ENCODE measurements around the gene TSEN2.
"Not testable (repeated sequence)": the region's sequence is repeated elsewhere in the genome, so short reads cannot be mapped to it uniquely, and the experiment has no call there.

TSEN2 gene

GRCh38 chr3:12472796-12473195 is 11.5 kb upstream of the TSEN2 start:
- DNase-seq = no peak

DNA sequence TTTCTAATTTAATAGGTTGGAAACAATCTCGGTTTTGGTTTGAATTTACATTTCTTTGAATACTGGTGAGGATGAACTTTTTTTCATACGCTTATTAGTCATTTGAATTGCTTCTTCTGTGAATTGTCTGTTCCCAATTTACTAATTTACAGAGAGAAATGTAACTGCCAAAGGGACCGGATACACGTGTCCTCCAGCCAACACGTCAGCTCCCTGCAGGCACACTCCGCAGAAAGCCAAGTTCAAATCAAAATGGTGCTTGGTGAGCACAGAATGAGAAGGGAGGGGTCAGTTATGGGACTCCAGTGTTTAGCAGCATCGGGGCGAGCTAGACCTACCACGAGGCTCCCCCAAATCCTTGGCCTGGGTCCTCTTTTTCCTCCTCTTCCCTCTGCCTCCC is 10.8 kb upstream of the TSEN2 start:
- DNase-seq = no peak

- DNase-seq = no peak
These were observed 7.9 kb upstream of the TSEN2 start for GRCh38 chr3:12476238-12476897.

DNA sequence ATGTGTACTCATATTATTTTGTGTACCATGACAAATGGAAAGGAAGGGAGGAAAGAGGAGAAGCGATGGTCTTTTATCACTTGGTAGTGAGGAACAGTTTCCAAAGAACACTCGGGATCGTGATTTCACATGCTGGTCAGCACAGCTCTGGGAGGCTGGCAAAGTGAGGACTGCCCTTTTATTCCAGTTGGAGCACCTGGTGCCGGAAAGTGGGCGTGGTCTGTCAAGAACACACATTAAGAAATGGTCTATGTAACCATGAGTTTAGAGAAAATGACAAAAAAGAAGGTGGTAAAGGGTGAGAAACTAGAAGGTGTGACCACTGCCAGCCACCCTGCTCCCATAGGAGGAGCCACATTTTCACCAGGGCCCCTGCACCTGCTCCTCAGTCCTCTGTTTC is 7.0 kb upstream of the TSEN2 start:
- DNase-seq = no peak

DNA sequence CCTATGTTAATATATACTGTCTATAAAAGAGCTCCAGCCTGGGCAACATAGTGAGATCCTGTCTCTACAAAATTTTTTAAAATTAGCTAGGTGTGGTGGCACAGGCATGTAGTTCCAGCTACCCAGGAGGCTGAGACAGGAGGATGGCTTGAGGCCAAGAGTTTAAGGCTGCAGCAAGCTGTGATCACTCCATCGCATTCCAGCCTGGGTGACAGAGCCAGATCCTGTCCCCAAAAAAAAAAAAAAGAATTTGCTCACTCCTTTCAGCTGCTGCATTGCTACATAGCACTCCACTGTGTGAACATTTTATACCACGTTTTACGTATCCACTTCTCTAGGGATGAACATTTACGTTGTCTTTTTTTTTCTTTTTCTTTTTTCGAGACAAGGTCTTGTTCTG is 6.0 kb upstream of the TSEN2 start:
- DNase-seq = no peak

- not testable (repeated sequence) for DNase-seq
These were observed 5.1 kb upstream of the TSEN2 start for GRCh38 chr3:12479198-12479597.

- peak; percentile 43 for DNase-seq
These were observed 4.3 kb upstream of the TSEN2 start for GRCh38 chr3:12479919-12480427.

- DNase-seq = no peak
These were observed 870 bp upstream of the TSEN2 start for GRCh38 chr3:12483410-12483809.

DNA sequence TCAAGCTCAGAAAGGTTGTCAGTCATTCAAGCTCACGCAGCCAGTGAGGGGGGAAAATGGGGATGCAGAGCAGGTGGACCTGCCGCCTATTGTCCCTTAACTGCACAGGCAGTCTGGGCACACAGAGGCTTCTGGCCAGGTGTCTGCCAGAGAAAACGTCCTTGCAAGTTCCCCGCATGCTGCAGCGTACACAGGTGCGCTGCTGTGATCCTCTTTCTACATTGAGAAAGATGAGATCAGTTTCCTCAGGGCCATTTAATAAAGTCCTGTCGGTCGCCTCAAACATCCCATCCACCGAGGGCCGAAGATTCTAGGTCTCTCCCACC is 445 bp upstream of the TSEN2 start:
- DNase-seq = no peak

- no peak for DNase-seq
These were observed 675 bp downstream of the TSEN2 start for GRCh38 chr3:12484983-12485327.

DNA sequence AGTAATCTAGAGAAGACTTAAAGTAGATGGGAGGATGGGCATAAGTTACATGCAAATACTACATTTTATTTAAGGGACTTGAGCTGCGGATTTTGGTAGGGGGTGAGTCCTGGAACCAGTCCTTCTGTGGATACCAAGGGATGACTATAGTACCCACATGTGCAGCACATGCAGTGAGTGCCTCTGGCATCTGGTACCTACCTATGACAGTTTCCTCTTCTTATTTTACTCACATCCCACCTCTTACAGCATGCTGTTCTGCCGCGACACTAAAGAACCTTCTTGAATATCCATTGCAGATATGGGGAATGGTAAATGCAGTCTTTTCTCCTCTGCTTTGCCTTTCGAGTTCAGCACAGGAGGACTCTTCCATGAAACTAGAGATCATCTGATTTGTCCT is 1.7 kb downstream of the TSEN2 start:
- DNase-seq = no peak

DNA sequence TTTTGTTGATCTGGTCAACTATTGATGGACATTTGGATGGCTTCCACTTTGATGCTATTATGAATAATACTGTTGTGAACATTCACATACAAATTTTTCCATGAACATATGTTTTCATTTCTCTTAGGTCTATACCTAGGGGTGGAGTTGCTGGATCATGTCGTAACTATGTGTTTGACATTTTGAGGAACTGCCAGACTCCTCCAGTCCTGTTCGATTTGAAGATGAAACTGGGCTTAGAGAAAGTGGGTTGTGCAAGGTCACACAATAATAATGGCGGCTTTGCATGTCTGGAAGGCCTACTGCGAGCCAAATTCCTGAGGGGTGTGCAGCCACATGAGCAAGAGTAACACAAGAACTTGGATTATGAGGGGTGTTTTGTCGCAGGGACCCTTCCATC is 2.6 kb downstream of the TSEN2 start:
- DNase-seq = no peak

DNA sequence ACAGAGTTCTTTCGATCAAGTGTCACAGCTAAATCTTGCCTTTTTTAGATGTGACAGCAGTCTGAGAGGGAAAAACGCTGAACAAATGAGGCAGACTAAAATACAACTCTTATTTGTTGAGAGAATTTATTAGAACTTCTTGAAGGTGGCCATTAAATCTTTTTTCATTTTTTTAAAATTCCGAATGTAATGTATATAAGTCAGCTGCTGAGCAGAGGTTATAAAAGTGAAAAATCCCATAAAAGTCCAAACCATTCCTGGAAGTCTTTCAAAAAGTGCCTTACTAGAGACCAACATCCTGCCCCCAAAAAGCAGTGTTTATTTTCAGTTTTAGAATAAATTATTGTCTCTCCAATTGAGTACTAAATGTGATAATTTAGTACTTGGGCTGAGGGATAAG is 3.1 kb downstream of the TSEN2 start:
- DNase-seq = no peak

- DNase-seq = no peak
These were observed 3.5 kb downstream of the TSEN2 start for GRCh38 chr3:12487786-12488185.

- no peak for DNase-seq
These were observed 5.1 kb downstream of the TSEN2 start for GRCh38 chr3:12489368-12489767.

GRCh38 chr3:12489832-12490231 is 5.6 kb downstream of the TSEN2 start:
- no peak for DNase-seq

DNA sequence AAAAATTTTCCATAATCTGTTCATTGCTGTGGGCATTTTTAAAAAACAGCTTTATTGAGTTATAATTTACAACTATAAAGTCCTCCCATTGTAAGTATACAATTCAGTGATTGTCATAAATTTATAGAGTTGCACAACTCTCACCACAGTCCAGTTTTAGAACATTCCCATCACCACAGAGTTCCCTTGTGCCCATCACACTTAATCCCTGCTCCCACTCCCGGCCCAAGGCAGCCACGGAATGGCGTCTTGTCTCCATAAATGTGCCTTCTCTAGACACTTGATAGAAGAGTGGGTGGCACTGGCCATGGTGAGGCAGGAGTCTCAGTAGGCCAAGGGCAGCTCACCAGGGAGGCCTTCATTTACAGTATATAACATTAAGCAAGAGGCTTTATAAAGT is 6.3 kb downstream of the TSEN2 start:
- no peak for DNase-seq

DNA sequence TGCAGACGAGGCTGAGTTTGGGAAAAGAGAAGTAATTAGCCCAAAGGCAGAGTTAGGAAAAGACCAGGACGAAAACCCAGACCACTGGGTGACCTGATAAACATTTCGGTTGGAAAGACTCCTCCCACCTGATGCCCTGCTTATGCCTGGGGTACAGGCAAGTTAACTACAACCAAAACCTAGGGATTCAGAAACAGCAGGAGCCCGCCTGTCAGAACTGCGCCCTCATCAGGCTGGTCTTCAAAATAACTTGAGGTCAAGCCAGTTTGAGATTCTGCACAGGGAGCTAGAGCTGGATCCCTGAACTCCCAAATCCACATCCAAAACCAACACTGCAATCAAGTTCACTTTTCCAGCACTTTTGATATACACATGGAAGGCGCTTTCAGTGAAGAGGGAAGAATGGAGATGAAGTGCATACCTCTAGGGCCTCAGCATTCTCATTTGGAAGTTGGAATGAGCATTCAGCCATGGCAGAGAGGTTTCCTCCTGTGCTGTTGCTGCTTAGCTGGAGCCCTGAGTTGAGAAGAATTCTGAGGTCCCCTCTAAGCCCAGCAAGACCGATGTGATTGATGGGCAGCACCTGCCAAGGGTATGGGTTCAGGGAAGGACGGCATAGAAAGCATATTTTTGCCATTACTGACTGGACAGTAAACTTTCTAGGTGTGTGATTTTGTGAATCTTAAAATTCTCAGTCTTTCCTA is 11.6 kb downstream of the TSEN2 start:
- DNase-seq = no peak

DNA sequence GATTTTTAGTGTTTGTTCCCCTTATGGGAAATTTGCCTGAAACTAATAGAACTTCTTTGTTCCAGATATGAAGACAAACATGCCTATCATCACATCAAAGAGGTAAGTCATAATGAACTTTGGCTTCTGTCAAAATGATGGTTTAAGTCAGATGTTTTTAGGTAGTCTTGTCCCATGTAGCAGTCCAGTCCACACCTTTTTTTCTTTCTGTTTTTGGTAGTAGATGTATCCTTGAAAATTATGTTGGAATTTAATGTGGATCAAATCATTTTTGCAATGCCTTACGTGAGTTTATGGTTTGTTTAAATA is 12.1 kb downstream of the TSEN2 start:
- DNase-seq = no peak

DNA sequence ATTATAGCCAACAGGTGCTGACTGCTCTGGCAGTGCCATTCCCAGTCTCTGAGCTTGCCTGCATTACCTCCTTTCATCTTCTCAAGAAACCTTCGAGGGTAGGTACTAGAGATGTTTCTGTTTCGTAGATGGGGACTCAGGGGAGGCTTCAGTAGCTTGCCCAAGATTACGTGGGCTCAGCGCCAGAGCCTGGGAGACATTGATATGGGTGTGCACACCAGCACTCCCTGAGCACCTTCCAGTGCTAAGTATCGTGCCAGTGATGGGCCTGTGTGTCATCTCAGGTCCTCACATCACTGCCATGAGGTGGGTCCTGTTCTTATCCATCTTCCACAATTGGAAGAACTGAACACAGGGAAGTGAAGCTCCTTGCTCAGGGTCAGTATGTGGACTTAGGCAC is 15.2 kb downstream of the TSEN2 start:
- DNase-seq = no peak

DNA sequence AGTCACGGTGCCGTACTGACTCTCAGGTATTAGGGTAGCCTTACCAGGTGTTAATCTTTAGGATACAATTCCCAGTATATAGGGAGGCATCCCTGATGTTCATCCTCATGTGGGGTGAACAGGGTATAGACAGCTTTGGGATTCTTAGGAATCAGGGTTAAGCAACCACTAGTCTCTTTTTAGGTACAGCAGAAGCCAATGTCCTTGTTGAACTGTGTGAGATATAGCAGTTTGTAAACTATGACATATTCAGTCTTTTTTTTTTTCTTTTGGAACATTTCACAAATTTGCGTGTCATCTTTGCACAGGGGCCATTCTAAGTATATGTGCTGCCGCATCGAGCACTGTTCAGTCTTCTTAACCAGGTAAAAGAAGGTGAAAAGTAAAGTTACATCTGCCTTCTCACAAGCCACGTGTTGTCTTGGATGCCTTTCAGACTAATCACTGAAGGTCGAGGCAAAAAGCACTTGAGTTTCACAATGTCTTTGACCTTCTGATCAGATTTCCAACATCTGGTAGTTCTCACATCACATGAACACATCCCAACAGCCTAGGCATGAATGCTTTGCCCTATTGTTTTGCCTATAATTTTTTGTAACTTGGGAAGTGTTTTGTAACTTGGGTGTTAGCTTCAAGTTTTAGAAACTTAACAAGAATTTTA is 17.2 kb downstream of the TSEN2 start:
- DNase-seq = no peak

DNA sequence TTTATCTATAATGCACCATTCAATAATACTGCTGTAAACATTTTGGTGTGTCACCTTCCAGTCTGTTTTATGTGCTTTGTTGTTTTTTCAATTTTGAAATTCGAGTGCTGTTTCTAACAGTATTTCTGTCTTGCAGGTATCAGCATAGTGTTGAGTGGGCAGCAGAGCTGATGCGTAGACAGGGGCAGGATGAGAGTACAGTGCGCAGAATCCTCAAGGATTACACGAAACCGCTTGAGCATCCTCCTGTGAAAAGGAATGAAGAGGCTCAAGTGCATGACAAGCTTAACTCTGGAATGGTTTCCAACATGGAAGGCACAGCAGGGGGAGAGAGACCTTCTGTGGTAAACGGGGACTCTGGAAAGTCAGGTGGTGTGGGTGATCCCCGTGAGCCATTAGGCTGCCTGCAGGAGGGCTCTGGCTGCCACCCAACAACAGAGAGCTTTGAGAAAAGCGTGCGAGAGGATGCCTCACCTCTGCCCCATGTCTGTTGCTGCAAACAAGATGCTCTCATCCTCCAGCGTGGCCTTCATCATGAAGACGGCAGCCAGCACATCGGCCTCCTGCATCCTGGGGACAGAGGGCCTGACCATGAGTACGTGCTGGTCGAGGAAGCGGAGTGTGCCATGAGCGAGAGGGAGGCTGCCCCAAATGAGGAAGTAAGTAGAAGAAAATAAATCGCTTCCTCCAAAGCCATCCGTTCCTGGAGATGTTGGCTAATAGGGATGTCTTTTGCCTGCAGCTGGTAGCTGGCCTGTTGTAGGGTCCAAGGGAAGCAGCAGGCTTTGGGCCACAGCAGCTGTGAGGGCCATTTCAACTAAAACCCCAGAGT is 19.1 kb downstream of the TSEN2 start:
- DNase-seq = no peak

- no peak for DNase-seq
These were observed 22.0 kb downstream of the TSEN2 start for GRCh38 chr3:12506201-12506709.

Measured in NCI-H748 treated with DMSO at 0.1 percent for 48 hours (cell line).